ENCODE results near the gene DGKA.
A peak's percentile ranks its signal among the peaks of the same experiment; 100 is the strongest.

The DGKA gene

DNA sequence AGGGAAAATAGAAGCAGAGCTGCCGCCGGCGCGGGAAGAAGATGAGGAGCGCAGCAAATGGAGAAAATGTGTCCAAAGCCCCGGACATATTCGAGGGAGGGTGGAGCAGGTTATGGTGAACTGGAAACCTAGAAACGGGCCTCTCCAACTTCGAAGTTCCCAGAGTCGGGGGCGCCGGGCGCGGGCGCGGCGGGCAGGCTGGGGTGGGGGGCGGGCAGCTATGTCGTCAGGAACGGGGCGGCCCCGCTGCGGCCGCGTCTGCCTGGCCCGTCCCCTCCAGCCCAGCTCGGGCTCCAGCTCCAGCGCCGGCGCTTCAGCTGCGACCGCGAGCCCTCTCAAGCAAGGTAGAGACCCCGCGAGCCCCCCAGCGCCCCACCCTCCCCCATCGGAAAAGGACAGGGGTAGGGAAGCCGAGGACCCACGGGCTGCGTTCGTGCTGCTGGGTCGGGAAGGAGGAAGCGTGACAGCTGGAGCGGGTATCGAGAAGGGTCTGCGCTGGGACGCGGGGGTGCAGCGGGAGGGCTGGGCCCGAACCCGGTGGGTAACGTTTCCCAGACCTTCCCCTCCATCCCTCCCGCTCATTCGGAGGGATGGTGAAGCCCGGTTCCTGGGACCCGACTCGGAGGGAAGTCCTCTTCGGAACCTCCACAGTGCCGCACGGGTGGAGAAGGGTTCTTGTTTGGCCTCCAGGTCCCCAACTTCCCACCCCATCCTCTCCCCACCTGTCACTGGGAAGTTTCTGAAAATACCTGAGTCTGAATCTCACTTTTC, 1.0 kb downstream of the DGKA start:
- peak; percentile 82 for DNase-seq (ENCODE audit: low spot score)

DNA sequence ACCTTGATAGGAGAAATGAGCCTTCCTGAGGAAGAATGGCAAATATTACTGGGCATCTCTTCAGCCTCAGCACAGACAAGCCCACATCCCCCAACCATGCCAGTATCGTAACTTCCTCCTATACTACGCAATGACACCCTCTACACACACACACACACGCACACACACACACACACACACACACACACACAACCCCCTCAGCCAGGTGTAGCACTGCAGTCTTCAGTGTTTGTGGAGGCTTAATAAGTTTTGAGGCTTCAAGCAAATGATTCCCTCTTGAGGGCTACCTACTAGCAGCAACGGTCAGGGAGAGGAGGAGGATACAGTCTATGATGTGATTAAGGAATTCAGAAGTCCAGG, 1.6 kb downstream of the DGKA start:
- DNase-seq (ENCODE audit: low spot score) = no peak

DNA sequence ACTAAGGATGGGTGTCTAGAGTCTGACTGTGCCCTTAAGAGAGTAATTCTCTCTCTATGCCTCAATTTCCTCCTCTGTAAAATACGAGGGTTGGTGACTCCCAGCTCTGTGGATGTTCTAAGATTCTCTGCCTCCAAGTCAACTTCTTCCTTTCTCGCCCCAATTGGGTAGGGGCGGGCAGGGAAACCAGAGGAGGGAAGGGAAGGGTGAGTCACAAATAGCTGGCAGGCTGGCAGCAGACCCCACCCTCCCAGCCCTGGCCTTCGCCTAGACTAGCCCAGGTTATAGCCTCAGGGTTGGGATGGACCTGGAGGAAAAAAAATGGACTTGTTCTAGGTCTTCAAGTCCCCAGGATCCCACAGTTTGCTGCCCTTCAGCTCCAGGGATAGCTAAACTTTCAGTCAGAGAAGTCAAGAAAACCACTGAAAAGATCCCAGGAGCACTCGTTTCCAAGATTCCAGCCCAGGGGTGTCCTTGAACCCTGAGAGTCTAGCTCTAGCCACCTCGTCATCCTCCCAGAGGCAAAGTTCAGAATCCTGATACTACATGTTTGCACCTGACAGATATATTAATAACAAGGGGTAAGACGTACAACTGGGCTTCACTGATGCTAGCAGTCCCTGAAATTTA, 2.3 kb downstream of the DGKA start:
- peak; percentile 50 for DNase-seq (ENCODE audit: low spot score)

DNA sequence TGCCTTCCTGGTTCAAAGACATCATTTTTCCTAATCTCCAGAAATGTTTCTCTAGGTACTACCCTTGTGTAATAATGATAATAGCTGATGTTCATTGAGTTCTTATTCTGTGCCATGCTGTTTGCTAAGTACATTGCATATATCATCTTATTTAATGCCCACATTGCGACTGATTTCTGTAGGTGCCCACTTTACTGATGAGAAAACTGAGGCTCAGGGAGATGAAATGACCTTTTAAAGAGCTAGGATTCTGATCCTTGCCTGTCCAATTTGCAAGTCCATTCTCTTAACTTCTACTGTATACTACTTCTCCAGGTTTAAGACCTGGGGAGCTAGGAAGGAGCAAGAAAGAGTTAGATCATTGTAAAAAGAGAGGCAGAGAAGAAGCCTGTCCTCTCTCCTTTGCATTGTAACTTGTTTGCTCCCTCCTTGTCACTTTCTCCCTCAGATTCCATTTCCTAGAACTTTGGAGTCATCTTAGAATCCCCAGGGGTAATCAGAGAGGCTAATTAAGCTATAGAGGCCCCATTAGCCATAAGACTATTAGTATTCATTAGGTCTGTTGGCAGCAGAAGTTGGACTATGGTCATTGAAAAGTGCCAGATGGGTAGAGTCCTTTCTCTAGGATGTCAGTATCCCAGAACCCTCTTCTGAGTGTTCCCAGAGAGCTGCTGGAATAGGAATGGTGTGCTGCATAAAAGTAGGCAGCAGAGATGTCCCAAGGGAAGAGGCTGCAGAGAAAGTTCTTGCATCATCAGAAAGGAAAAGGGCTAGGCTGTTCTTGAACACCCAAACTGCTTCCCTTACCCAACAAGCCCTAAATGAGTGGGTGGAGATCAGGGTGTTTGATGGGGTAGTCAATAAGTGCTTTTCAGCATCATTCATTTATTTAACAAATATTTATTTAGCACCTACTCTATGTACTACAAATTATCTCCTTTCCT, 3.1 kb downstream of the DGKA start:
- DNase-seq (ENCODE audit: low spot score) = no peak

DNA sequence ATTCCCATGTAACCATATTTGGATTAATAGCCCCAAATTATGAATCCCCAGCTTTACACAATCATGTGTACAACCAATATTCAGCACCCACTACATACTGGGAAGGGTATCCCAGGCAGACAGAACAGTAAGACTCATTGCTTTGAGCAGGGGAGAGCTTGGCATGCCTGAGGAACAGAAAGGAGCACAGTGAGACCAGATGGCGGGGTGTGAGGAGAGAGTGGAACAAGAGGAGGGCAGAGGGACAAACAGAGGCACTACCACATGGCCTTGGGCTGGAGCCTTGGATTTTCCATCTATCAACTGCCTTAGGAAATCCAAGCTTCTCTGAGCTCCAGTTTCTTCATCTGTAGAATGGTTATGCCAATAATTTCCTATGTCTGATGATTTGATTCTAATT, 3.8 kb downstream of the DGKA start:
- no peak for DNase-seq (ENCODE audit: low spot score)

DNA sequence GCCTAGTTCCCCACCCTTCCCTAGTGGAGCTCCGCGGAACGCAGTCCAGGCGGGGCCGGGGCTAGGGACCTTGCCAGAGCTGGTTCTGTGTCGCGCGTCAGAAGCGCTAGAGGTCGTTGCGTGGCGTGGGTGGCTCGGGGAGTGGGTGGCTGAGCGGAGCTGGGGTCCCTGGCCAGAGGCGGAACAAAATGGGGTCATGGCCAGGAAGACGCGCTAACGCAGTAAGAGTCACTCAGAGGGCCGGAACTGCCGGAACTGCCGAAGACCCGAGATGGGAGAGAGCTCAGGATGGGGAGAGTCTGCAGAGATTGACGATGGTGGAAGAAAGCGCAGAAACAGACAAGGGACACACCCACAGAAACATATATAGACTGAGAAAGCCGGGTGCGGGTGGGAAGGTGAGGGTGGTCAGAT, 4.8 kb downstream of the DGKA start:
- no peak for DNase-seq (ENCODE audit: low spot score)

DNA sequence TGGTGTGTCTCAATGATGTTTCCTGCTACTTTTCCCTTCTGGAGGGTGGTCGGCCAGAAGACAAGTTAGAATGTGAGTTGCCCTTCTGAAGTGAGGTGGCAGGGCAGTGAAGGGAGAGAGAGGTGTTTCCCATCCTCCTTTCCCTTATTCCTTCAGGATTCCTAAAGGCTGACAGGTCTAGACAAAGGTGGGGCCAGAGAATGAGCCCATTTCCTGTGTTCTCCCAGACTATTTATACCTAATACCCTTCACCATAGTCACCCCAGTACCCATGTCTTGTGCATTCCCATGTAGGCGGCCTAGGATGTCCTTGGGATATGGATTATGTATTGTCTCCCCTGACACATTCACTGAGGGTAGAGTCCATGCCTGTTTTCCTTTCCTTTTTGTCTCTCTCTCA, 7.0 kb downstream of the DGKA start:
- no peak for DNase-seq (ENCODE audit: low spot score)

DNA sequence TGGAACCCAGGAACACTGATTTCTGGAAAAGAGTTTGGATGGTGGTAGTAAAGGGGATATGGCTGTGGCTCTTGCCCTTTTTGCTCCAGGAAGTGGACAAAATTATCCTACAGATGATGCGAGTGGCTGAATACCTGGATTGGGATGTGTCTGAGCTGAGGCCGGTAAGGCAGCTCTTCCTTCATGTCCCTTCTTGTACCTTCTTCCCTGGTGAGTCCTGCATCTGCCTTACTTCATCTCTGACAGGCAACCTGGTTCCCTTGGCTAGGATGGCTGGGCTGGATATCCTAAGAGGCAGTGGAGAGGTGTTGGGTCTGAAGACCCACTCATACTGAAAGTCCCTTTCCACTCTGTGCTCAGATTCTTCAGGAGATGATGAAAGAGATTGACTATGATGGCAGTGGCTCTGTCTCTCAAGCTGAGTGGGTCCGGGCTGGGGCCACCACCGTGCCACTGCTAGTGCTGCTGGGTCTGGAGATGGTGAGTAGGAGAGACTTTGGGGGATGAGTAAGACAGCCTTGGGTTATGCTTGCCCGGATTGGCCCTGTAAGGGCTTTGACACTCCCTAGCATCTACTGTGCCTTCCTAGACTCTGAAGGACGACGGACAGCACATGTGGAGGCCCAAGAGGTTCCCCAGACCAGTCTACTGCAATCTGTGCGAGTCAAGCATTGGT, 8.0 kb downstream of the DGKA start:
- no peak for DNase-seq (ENCODE audit: low spot score)

DNA sequence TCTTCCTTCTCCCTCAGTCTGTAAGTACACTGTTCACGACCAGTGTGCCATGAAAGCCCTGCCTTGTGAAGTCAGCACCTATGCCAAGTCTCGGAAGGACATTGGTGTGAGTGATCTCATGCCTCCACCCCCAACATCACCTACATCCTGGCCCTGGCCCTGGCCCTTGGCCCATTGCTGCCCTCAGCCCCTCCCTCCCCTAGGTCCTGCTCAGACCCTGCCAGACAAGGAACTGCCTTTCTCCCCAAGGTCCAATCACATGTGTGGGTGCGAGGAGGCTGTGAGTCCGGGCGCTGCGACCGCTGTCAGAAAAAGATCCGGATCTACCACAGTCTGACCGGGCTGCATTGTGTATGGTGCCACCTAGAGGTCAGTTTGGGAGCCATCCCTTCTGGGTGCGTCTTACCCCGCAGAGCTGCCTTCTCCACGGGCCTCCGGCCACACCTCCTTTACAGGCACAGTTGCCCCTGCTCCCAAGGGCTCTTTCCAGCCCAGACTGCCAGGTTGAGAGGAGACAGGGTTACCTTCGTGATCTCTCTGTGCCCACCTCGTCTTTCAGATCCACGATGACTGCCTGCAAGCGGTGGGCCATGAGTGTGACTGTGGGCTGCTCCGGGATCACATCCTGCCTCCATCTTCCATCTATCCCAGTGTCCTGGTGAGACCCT, 9.2 kb downstream of the DGKA start:
- peak; percentile 93 for DNase-seq (ENCODE audit: low spot score)

DNA sequence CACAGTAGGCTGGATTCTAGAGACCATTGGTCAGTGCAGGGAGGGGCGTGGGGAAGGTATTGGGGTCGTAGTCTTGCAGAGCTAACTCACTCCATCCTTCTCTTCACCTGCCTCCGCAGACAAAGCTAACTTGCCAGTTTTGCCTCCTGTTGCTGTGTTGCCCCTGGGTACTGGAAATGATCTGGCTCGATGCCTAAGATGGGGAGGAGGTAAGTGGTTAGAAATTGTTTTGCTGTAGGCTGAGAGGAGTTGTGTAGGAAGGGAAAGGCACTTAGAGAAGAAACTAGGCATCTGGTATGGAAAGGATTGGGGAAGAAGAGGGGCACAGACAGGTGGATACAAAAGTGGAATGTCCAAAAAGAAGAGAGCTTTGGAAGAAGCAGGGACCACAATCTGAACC, 11.1 kb downstream of the DGKA start:
- no peak for DNase-seq (ENCODE audit: low spot score)

DNA sequence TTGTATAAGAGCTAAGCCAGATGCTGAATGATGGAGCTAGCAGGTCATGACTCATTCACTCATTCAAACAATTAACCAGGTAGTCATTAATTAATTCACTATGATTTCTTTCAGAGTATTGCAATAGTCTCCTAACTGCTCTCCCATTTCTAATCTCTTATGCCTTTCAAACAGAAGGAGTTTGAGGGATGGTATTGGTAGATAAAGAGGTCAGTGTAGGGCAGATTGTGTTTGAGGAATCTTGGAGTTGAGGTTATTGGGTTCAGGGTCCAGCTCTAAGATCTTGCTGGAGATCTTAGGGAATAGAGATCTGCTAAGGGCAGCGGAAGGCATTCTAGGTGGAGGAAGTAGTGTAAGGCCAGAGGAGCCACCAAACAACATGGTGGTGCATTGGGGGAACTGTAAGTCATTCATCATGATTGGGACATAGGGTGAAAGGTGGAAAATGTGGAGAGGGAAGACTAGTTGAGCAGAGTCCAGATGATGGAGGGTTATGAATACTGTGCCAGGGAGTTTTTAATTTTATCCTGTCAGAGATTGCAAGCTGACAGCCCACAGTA, 11.7 kb downstream of the DGKA start:
- DNase-seq (ENCODE audit: low spot score) = no peak

DNA sequence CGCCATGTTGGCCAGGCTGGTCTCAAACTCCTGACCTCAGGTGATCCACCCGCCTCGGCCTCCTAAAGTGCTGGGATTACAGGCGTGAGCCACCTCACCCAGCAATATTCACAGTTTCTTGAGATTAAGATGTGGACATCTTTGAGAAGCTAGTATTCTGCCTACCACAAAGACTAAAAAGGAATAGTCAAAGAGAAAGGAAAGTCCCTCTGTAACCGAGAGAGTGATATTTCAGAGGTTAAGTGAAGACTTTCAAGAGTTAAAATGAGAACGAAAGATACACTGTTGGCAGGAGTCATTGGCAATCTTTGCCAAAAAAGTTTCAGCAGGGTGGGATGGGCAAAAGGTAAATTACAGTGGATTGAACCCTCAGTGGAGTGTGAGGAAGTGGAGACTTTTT, 15.6 kb downstream of the DGKA start:
- no peak for DNase-seq (ENCODE audit: low spot score)

DNA sequence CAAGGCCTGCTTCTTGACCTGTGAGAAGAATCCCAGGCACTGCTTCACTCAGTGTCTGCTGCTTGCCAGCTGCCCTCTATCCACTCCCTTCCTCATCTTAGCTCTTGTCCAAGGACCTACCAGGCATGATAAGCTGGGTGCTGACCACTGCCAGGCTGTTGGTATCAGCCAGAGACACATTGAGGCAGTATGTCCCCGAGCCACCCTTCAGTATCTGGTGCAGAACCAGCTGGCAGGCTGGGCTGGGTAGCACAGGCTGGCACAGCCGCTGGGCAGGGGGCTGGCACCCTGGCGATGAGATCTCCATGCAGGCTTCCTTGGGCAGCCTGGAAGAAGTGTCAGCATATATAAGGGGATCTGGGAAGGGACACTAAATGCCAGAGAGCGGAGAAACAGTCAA, 24.4 kb downstream of the DGKA start:
- no peak for DNase-seq (ENCODE audit: low spot score)

DNA sequence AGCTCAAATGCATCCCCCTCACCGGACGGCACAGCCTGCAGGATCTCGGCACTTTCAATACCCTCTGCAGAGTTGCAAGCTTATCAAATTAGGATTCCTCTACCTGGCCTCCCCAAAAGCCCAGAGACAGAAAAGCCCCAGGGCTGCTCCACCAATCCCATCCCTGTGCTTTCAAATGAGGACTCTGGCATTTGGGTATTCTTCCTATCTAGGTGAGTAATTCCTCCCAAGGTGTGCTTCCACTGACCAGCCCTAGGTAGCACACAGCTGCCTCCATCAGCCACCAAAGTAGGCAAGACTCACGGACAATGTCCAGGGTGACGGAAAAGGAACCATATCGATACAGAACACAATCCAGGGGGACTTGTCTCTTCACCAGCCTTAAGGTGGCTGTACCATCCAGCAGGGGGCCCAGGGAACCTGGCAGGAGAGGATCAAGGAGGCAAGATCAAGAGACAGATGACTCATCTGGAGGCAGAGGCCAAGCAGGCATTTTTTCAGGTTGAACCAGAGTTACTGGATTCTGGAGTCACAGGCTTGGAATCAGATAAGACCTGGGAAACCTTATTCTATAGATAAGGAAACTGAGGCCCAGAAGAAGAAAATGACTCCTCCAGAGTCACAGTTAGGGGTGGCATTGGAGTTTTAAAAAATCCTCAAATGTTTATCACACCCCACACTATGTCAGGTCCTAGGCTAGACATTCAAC, 25.0 kb downstream of the DGKA start:
- DNase-seq (ENCODE audit: low spot score) = peak; percentile 55

DNA sequence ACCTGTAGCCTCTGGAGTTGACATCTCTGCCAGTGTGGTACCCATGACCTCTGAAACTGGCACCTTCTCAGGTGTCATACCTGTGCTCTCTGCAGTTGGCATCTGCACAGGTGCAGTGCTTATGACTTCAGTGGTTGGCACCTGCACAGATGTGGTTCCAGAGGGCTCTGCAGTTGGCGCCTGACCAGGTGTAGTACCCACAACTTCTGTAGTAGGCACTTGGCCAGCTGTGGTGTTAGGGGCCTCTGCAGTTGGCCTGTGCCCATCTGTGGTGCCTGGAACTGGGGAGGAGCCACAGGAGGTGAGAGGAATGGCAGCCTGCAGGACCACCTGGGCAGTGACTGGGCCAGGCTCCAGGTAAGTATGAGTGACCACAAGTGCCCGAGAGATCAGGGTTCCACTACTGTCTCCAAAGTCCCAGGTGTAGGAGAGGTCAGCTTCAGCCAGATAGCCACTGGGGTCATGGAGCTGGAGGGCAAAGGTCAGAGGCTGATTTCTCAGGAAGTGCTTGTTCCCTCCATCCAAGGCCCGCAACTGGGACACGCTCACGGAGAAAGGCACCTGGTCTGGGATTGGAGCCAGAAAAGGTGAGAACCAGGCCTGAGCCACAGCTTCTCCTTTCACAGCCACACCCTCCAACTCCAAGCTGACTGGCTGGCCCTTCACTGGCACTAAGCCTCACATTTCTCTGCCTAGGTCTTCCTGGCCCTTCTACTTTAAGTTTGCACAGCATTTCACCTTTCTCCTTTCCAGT, 26.3 kb downstream of the DGKA start:
- no peak for DNase-seq (ENCODE audit: low spot score)

DNA sequence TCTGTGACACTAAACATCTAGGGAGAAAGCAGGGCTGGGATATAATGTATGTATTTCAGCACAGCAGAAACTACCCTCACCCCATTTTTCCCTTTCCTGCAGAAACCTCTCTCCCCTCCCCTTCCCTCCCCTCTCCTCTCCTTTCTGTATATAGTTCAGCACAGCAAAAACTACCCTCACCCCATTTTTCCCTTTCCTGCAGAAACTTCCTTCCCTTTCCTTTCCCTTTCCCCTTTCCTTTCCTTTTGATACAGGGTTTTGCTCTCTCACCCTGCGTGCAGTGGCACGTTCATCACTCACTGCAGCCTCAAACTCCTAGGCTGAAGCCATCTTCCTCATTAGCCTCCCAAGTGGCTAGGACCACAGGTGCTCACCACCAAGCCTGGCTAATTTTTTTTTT, 32.8 kb downstream of the DGKA start:
- no peak for DNase-seq (ENCODE audit: low spot score)

DNA sequence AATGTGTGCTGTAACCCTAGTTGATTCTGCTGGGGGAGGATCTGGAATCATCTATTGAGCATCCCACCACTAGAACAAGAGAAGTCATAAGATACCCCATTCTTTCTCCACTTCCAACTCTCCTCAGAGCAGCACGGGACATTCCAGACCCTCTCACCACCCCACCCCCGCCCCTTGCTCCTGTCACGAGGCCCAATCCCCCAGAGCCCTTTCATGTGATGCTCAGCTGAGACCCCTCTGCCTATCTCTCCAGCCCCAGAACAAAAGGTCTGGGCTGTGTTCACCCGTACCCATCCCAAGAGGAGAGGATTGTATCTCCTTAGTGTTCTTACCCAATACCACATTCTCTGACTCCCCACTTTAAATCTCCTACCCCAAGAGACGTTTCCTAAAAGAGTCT, 34.3 kb downstream of the DGKA start:
- DNase-seq (ENCODE audit: low spot score) = no peak

DNA sequence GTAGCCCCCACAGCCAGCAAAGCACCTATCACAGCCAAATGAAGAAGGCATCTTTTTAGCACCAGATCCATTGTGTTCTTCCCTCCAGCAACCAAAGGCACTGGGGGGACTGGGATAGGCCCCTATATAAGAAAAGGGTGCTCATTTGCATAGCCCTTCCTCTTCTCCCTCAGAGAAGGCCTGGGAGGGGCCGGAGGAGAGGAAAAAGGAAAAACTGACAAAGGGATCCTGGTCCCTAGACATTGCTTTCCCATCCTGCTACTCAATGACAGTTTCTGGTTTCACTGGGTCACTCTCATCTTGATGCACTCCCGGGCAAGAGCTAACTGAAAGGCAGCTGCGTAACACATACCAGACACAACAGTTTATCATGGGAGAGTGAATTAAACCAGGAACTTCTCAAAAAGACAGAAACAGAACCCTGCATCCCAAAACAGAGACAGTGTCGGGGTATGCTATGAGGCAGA, 35.0 kb downstream of the DGKA start, which contains the start of gene PMEL:
PMEL (minus strand) TSS at position 102 of the 467 bp plus-strand sequence; CDS start at position 71, 31 bp downstream.
- DNase-seq (ENCODE audit: low spot score) = peak; percentile 30

DNA sequence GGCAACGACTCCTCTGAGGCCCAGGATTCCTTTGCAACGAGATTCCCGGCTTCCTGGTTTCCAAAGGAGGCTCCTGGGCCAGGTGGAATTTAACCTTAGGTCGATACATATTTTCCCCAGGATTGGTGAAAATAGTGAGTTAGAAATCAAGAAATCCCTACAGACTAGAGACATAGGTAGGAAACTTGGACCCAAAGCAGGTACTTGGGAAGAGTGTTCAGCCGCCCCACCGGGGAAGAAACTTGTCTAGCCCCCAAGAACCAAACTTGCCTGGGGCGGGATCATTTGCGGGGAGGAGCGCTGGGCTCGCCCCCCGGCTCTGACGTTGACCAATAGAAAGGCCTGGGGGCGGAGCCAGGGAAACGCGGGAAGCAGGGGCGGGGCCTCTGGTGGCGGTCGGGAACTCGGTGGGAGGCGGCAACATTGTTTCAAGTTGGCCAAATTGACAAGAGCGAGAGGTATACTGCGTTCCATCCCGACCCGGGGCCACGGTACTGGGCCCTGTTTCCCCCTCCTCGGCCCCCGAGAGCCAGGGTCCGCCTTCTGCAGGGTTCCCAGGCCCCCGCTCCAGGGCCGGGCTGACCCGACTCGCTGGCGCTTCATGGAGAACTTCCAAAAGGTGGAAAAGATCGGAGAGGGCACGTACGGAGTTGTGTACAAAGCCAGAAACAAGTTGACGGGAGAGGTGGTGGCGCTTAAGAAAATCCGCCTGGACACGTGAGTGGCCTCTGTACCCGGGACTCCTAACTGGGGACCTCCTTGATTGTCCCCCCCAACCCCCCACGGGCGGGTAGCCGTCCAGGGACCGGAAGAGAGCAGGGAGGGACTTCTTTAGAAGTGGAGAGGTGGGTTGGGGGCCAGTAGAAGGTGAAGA, 35.7 kb downstream of the DGKA start, which contains the start of gene CDK2:
CDK2 (plus strand) TSS at position 423 of the 874 bp plus-strand sequence; CDS start at position 602, 179 bp downstream.
- DNase-seq (ENCODE audit: low spot score) = peak; percentile 97
